GM23338 (cell line): ENCODE measurements around the gene IGF1R.

Source experiments
- EZH2phosphoT487 ChIP-seq: fragments of 200-600 bp; sonication (generic); IDR thresholded peaks from one replicate; pipeline ENCODE4 v1.8.1; 2018; ENCODE audit warnings: antibody characterized with exemption; ENCODE audit not compliant: unreplicated experiment
- POLR2AphosphoS5 ChIP-seq: IDR thresholded peaks from 2 replicates; pipeline ENCODE4 v1.6.1; 2016; ENCODE audit warnings: antibody characterized with exemption, low read depth
- TF ChIP-seq, protein P1 (sequence below), 2 experiments: fragments of 200-600 bp in 1 of 2; sonication (generic) in 1 of 2; conservative IDR thresholded peaks; 2 replicates each; pipeline versions ENCODE4 v1.5.1 to v1.6.1; 2016 to 2017; ENCODE audit warnings: antibody characterized with exemption in 2 of 2, low read depth in 2 of 2, mild to moderate bottlenecking in 2 of 2, moderate library complexity in 1 of 2
- TF ChIP-seq, protein P2 (sequence below): IDR thresholded peaks from one replicate; pipeline ENCODE4 v1.6.1; 2018; ENCODE audit warnings: antibody characterized with exemption; ENCODE audit not compliant: unreplicated experiment

DNA sequence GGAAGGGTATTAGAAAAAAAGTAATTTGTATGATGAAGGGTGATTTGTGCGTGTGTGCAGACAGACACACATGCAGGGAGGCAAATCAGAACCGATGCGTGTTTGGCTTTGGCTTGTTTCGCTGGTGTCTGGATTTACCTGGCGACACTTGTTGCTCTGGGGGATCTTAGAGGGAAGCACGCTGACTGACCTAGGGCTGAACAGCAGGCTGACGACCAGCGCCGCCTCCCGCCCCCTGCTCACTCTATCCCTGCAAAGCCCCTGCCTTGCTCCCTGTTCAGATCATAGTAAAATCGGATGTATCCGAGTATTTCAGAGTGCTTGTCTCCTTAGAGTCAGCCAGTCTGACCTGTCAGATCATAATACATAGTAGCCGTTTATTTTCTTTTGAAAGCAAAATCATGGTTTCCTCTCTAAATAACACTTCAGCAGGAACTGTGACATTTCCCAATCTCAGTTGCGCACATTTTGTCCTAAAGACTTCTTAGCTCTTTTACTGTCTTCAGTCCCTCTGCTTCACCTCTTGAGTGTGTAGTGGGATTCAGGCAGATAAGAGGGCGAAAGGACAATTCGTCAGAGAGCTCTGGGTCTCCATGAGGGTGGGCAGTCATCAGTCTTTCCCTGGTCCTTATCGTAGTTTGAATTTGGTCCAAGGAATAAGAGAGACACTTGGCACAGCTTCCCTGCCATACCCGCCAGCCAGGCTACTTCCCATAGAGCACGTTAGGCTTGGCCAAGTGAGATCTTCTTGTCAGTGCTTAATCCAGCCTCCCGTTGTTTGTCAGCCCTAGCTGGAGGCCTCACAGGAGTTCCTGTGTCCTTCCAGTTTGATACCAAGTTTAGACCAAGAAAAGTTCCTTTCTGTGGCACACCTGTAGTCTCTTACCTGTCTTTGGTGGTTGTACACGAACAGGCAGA lies 261.9 kb downstream of the IGF1R start:
- TF ChIP-seq, protein P1, sequence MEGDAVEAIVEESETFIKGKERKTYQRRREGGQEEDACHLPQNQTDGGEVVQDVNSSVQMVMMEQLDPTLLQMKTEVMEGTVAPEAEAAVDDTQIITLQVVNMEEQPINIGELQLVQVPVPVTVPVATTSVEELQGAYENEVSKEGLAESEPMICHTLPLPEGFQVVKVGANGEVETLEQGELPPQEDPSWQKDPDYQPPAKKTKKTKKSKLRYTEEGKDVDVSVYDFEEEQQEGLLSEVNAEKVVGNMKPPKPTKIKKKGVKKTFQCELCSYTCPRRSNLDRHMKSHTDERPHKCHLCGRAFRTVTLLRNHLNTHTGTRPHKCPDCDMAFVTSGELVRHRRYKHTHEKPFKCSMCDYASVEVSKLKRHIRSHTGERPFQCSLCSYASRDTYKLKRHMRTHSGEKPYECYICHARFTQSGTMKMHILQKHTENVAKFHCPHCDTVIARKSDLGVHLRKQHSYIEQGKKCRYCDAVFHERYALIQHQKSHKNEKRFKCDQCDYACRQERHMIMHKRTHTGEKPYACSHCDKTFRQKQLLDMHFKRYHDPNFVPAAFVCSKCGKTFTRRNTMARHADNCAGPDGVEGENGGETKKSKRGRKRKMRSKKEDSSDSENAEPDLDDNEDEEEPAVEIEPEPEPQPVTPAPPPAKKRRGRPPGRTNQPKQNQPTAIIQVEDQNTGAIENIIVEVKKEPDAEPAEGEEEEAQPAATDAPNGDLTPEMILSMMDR (conservative IDR thresholded peaks at IDR 0.05; ENCODE audit: low read depth in 2 of 2) = no peak
- TF ChIP-seq, protein P2, sequence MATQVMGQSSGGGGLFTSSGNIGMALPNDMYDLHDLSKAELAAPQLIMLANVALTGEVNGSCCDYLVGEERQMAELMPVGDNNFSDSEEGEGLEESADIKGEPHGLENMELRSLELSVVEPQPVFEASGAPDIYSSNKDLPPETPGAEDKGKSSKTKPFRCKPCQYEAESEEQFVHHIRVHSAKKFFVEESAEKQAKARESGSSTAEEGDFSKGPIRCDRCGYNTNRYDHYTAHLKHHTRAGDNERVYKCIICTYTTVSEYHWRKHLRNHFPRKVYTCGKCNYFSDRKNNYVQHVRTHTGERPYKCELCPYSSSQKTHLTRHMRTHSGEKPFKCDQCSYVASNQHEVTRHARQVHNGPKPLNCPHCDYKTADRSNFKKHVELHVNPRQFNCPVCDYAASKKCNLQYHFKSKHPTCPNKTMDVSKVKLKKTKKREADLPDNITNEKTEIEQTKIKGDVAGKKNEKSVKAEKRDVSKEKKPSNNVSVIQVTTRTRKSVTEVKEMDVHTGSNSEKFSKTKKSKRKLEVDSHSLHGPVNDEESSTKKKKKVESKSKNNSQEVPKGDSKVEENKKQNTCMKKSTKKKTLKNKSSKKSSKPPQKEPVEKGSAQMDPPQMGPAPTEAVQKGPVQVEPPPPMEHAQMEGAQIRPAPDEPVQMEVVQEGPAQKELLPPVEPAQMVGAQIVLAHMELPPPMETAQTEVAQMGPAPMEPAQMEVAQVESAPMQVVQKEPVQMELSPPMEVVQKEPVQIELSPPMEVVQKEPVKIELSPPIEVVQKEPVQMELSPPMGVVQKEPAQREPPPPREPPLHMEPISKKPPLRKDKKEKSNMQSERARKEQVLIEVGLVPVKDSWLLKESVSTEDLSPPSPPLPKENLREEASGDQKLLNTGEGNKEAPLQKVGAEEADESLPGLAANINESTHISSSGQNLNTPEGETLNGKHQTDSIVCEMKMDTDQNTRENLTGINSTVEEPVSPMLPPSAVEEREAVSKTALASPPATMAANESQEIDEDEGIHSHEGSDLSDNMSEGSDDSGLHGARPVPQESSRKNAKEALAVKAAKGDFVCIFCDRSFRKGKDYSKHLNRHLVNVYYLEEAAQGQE = no peak
- TF ChIP-seq POLR2AphosphoS5 = no peak
- TF ChIP-seq EZH2phosphoT487 = no peak
